H1 (cell line): ENCODE measurements around the gene CDS2. TPM values are rescaled to one million over a fixed set of nuclear protein-coding genes. Genes with fewer than 3 reads are reported as not detected.

Experiments used
- CTCF ChIA-PET: fragments of 300-600 bp; sonication (Branson Sonifier 250); formaldehyde crosslinking; loops from one replicate; lab custom pipeline; 2021; ENCODE audit not compliant: partially characterized antibody; lab: Charles Lee
- POLR2A ChIA-PET: fragments of 300-600 bp; sonication (Branson Sonifier 250); formaldehyde crosslinking; loops from one replicate; lab custom pipeline; 2021; ENCODE audit warnings: inconsistent platforms; ENCODE audit not compliant: partially characterized antibody; lab: Charles Lee
- DNase-seq, 2 experiments: peaks; one replicate each; pipeline versions ENCODE4 v3.0.0 to v3.0.0-alpha.2; 2010 to 2022; ENCODE audit warnings: low spot score in 2 of 2, low read depth in 1 of 2, mixed read lengths in 1 of 2
- FAIRE-seq: peaks from 2 replicates; lab custom pipeline; 2011; peaks lifted over from hg19 to GRCh38; lab: Jason Lieb, UNC
- H2AFZ ChIP-seq: 2 replicates; pipeline ENCODE4 v1.8.1; 2012; ENCODE audit warnings: low read length, inconsistent platforms
- H2AK5ac ChIP-seq: 2 replicates; pipeline ENCODE4 v1.6.1; 2013; ENCODE audit warnings: low read depth, low read length
- H2BK120ac ChIP-seq: replicated peaks from 2 replicates; pipeline ENCODE3; 2013; ENCODE audit warnings: low read depth, low read length, inconsistent platforms
- H2BK12ac ChIP-seq: 2 replicates; pipeline ENCODE4 v1.6.1; 2013; ENCODE audit warnings: low read depth, low read length
- H2BK15ac ChIP-seq: 2 replicates; pipeline ENCODE4 v1.6.1; 2013; ENCODE audit warnings: low read length
- H2BK20ac ChIP-seq: 2 replicates; pipeline ENCODE4 v1.6.1; 2013; ENCODE audit warnings: low read length
- H2BK5ac ChIP-seq: 2 replicates; pipeline ENCODE4 v1.6.1; 2013; ENCODE audit warnings: low read depth, low read length
- H3K14ac ChIP-seq: 2 replicates; pipeline ENCODE4 v1.6.1; 2013; ENCODE audit warnings: inconsistent platforms; ENCODE audit not compliant: insufficient read length
- H3K18ac ChIP-seq: 2 replicates; pipeline ENCODE4 v1.6.1; 2013; ENCODE audit warnings: low read length; ENCODE audit errors: extremely low read depth
- H3K23ac ChIP-seq: 2 replicates; pipeline ENCODE4 v1.6.1; 2013; ENCODE audit warnings: inconsistent platforms; ENCODE audit not compliant: insufficient read length
- H3K23me2 ChIP-seq: 2 replicates; pipeline ENCODE4 v1.6.1; 2013; ENCODE audit warnings: low read depth, low read length
- H3K27ac ChIP-seq: 2 replicates; pipeline ENCODE4 v1.6.1; 2011; ENCODE audit warnings: low read depth, low read length, inconsistent platforms
- H3K27me3 ChIP-seq, 4 experiments: replicated peaks in 1 of 4; 1 replicate in 1 of 4; 2 replicates in 3 of 4; pipeline versions ENCODE4 v1.6.1 to v1.8.1; 2011 to 2013; ENCODE audit warnings: low read length in 3 of 4, mild to moderate bottlenecking in 3 of 4, inconsistent platforms in 2 of 4, mixed read lengths in 2 of 4, moderate library complexity in 1 of 4; ENCODE audit not compliant: control insufficient read depth in 3 of 4, insufficient read depth in 3 of 4; ENCODE audit errors: extremely low read depth in 1 of 4
- H3K36me3 ChIP-seq, 4 experiments: 2 replicates each; pipeline versions ENCODE4 v1.6.1 to v1.8.1; 2011 to 2013; ENCODE audit warnings: mild to moderate bottlenecking in 4 of 4, low read length in 3 of 4, moderate library complexity in 2 of 4, control low read depth in 1 of 4, inconsistent platforms in 1 of 4; ENCODE audit not compliant: insufficient read depth in 4 of 4, control insufficient read depth in 2 of 4
- H3K4ac ChIP-seq: replicated peaks from 2 replicates; pipeline ENCODE3; 2013; ENCODE audit warnings: low read length, low read depth, mixed read lengths, inconsistent platforms; ENCODE audit not compliant: insufficient read length
- H3K4me1 ChIP-seq, 4 experiments: replicated peaks in 1 of 4; 1 replicate in 1 of 4; 2 replicates in 3 of 4; pipeline versions ENCODE4 v1.6.1 to v1.8.1; 2011 to 2013; ENCODE audit warnings: low read length in 3 of 4, inconsistent platforms in 2 of 4, mixed read lengths in 1 of 4; ENCODE audit not compliant: insufficient read depth in 4 of 4, control insufficient read depth in 3 of 4
- H3K4me2 ChIP-seq, 2 experiments: 2 replicates each; pipeline versions ENCODE4 v1.6.1 to v1.8.1; 2011 to 2013; ENCODE audit warnings: low read depth in 2 of 2, low read length in 2 of 2, control low read depth in 1 of 2, inconsistent platforms in 1 of 2, mild to moderate bottlenecking in 1 of 2; ENCODE audit not compliant: insufficient read depth in 1 of 2
- H3K4me3 ChIP-seq, 4 experiments: fragments of 200-600, 300-600 bp in 1 of 4; sonication (generic), shearing (Covaris generic), sonication (Bioruptor Twin) in 1 of 4; 2 replicates each; pipeline versions ENCODE4 v1.5.1 to v1.8.1; 2011 to 2016; ENCODE audit warnings: low read length in 4 of 4, low read depth in 3 of 4, control low read depth in 2 of 4, inconsistent platforms in 2 of 4, mild to moderate bottlenecking in 2 of 4, mixed read lengths in 1 of 4, moderate library complexity in 1 of 4; ENCODE audit not compliant: insufficient read depth in 2 of 4; ENCODE audit errors: extremely low read depth in 1 of 4
- H3K56ac ChIP-seq: replicated peaks from 2 replicates; pipeline ENCODE3; 2013; ENCODE audit warnings: low read depth, mild to moderate bottlenecking, mixed read lengths, low read length, inconsistent platforms; ENCODE audit not compliant: insufficient read length
- H3K79me1 ChIP-seq: 2 replicates; pipeline ENCODE4 v1.6.1; 2013; ENCODE audit warnings: low read depth, low read length, control low read depth
- H3K79me2 ChIP-seq, 2 experiments: 2 replicates each; pipeline versions ENCODE4 v1.6.1 to v1.8.1; 2012 to 2013; ENCODE audit warnings: low read length in 2 of 2, mild to moderate bottlenecking in 2 of 2, inconsistent platforms in 1 of 2; ENCODE audit not compliant: insufficient read depth in 2 of 2, control insufficient read depth in 1 of 2
- H3K9ac ChIP-seq, 4 experiments: replicated peaks in 1 of 4; 1 replicate in 1 of 4; 2 replicates in 3 of 4; pipeline versions ENCODE4 v1.6.1 to v1.8.1; 2011 to 2013; ENCODE audit warnings: low read depth in 3 of 4, low read length in 3 of 4, control low read depth in 2 of 4, mild to moderate bottlenecking in 2 of 4, moderate library complexity in 2 of 4, inconsistent platforms in 1 of 4; ENCODE audit errors: extremely low read depth in 1 of 4
- H3K9me3 ChIP-seq, 2 experiments: 2 replicates each; pipeline versions ENCODE4 v1.6.1 to v1.8.1; 2012 to 2013; ENCODE audit warnings: mild to moderate bottlenecking in 2 of 2, moderate library complexity in 2 of 2, control low read depth in 1 of 2, inconsistent platforms in 1 of 2, low read depth in 1 of 2, low read length in 1 of 2, mixed read lengths in 1 of 2; ENCODE audit not compliant: insufficient read depth in 2 of 2
- H4K20me1 ChIP-seq, 2 experiments: replicated peaks in 1 of 2; 2 replicates each; pipeline versions ENCODE3 to v1.8.1; 2011 to 2013; ENCODE audit warnings: inconsistent platforms in 2 of 2, low read length in 2 of 2, mild to moderate bottlenecking in 1 of 2; ENCODE audit not compliant: insufficient read depth in 2 of 2, control insufficient read depth in 1 of 2
- H4K5ac ChIP-seq: 2 replicates; pipeline ENCODE4 v1.6.1; 2013; ENCODE audit warnings: low read length, low read depth, mixed read lengths, inconsistent platforms; ENCODE audit not compliant: insufficient read length
- H4K8ac ChIP-seq: 2 replicates; pipeline ENCODE4 v1.8.0; 2013; ENCODE audit warnings: mild to moderate bottlenecking, moderate library complexity, low read length, inconsistent platforms; ENCODE audit not compliant: insufficient read depth; ENCODE audit errors: extremely low read depth
- H4K91ac ChIP-seq: replicated peaks from 2 replicates; pipeline ENCODE3; 2013; ENCODE audit warnings: low read length, mixed read lengths, inconsistent platforms; ENCODE audit not compliant: insufficient read length
- SIN3A ChIP-seq, 2 experiments: IDR thresholded peaks in 1 of 2; conservative IDR thresholded peaks in 1 of 2; 2 replicates each; pipeline ENCODE4 v1.6.1; 2011 to 2012; ENCODE audit warnings: low read length in 2 of 2, improper control_type of control experiment in 1 of 2, low read depth in 1 of 2, mild to moderate bottlenecking in 1 of 2
- WGBS, 2 experiments: shearing (Covaris generic) in 1 of 2; methylation state at CpG; one replicate each; pipeline versions ENCODE4 v1.1.6 to v1.1.7; 2013 to 2015; ENCODE audit warnings: low lambda C conversion rate in 2 of 2, mixed read lengths in 2 of 2, inconsistent platforms in 1 of 2, low coverage in 1 of 2, missing lambda C conversion rate in 1 of 2; ENCODE audit not compliant: insufficient replicate concordance in 2 of 2, insufficient coverage in 1 of 2, insufficient read length in 1 of 2; ENCODE audit errors: extremely low coverage in 1 of 2, missing lambda C conversion rate in 1 of 2; 5-methylcytosine and 5-hydroxymethylcytosine counted together
- polyA plus RNA-seq, 7 experiments: library from polyadenylated mRNA; depleted of rRNA in 3 of 7; stranded (reverse) in 5 of 7; unstranded in 2 of 7; fragments of >200 nt in 5 of 7; fragments of 200-250 nt in 2 of 7; gene quantifications; 1 replicate in 5 of 7; 2 replicates in 1 of 7; 4 replicates in 1 of 7; pipeline versions ENCODE4 v1.2.1 to v1.2.3, GENCODE V29; 2011 to 2013; ENCODE audit warnings: missing spikeins in 2 of 7, mixed read lengths in 2 of 7
- total RNA-seq: library from RNA; stranded (reverse); fragmentation: NEBNext Ultra II Directional; extraction: Animal tissue kit (Norgen Biotek cat#: 25700); gene quantifications from 2 replicates; pipeline ENCODE4 v1.2.1, GENCODE V29; 2021

Gene CDS2
- total and polyA plus RNA-seq, 2 of the 8 experiments (the other 6 are each of a cell fraction or from before 2014, with no cell fraction given), result 54.0 to 56.2 TPM

GRCh38 chr20:5127859-5128424 is 1.1 kb downstream of the CDS2 start:
- peak overlapping the region; percentile 81 to 98 for H3K4me2 ChIP-seq
- H4K20me1 ChIP-seq, result no peaks in the 10 kb centered on the region
- DNase-seq, result no peak
- H3K4me3 ChIP-seq, result peak overlapping the region; percentile 74 to 86 (median 83)
- peak overlapping the region; percentile 68 to 94 (median 81) for H3K9ac ChIP-seq
- H2BK120ac ChIP-seq, result no peak overlapping the region
- no peak for FAIRE-seq
- WGBS, 2 experiments, result 66% methylated on average over 6 of the region's 6 CpGs; no CpG with 5 or more reads in 1 of the 2 experiments
- TF ChIP-seq SIN3A (conservative IDR thresholded peaks at IDR 0.05 in 1 of 2, IDR thresholded peaks at IDR 0.05 in 1 of 2; ENCODE audit: low read depth in 1 of 2, low read length in 2 of 2), result no peak
- POLR2A ChIA-PET, result interaction anchor here (1.4 to 2.7 kb wide), 3 partner anchors 41 to 77 kb away, joined by 3 to 10 read pairs (median 7); no protein-coding TSS in a partner anchor
- H2AK5ac ChIP-seq, result no peak overlapping the region
- no peak overlapping the region for H3K23ac ChIP-seq
- H3K56ac ChIP-seq, result no peak overlapping the region
- H3K79me1 ChIP-seq, result peaks cover 5% of the 10 kb centered on the region; the same call in 1 of the 2 replicates
- no peak overlapping the region for H4K5ac ChIP-seq
- H3K27ac ChIP-seq, result 0 out of 2 replicates have a peak overlapping the region, but pooled peaks have one; percentile 12
- H3K36me3 ChIP-seq, result no peaks in the 10 kb centered on the region
- H3K79me2 ChIP-seq, result peaks cover 6 to 48% of the 10 kb centered on the region in 2 experiments; a peak in 3 of 4 replicates
- no peak overlapping the region for H3K4ac ChIP-seq
- H3K18ac ChIP-seq, result 0 out of 2 replicates have a peak overlapping the region, but pooled peaks have one; percentile 51
- H2BK12ac ChIP-seq, result no peak overlapping the region; the same call in 1 of the 2 replicates
- H3K23me2 ChIP-seq, result peaks cover 8% of the 10 kb centered on the region
- H2BK15ac ChIP-seq, result no peak overlapping the region
- H2AFZ ChIP-seq, result 0 out of 2 replicates have a peak overlapping the region, but pooled peaks have one; percentile 15
- CTCF ChIA-PET, result interaction anchor here (0.7 to 12.3 kb wide), 8 partner anchors 19 to 96 kb away, joined by 4 to 122 read pairs (median 11); no protein-coding TSS in a partner anchor
- peak overlapping the region; percentile 72 for H4K91ac ChIP-seq
- no peaks in the 10 kb centered on the region for H3K9me3 ChIP-seq
- H3K14ac ChIP-seq, result no peak overlapping the region
- no peaks in the 10 kb centered on the region for H3K27me3 ChIP-seq
- H4K8ac ChIP-seq, result peak overlapping the region; percentile 41; the same call in 1 of the 2 replicates
- H2BK20ac ChIP-seq, result no peak overlapping the region
- peak overlapping the region; percentile 82 for H2BK5ac ChIP-seq
- peaks cover 0 to 7% (median 2%) of the 10 kb centered on the region in 4 experiments; a peak in 2 of 7 replicates for H3K4me1 ChIP-seq
